Mucosa of descending colon (tissue), 3 donors: ENCODE measurements around the gene TRPC4. TPM values are rescaled to one million over a fixed set of nuclear protein-coding genes. Genes with fewer than 3 reads are reported as not detected.
A peak's percentile ranks its signal among the peaks of the same experiment; 100 is the strongest.

ENCODE experiments used
- ATAC-seq: fragments of 200-7000 bp; cut with Tn5 transposase; one replicate; pipeline ENCODE4 v1.9.1; 2020; ENCODE audit warnings: mild to moderate bottlenecking, moderate library complexity
- DNase-seq, 3 donors: peaks; one replicate each; pipeline ENCODE4 v3.0.0-alpha.2; 2020
- H3K36me3 ChIP-seq: fragments of 200-600 bp; one replicate; pipeline ENCODE4 v1.8.0; 2021; ENCODE audit warnings: low read depth, mild to moderate bottlenecking
- H3K4me1 ChIP-seq: fragments of 200-600 bp; one replicate; pipeline ENCODE4 v1.8.0; 2021; ENCODE audit warnings: low read depth, mild to moderate bottlenecking
- H3K4me3 ChIP-seq: fragments of 200-600 bp; one replicate; pipeline ENCODE4 v1.8.0; 2021; ENCODE audit warnings: mild to moderate bottlenecking
- H3K9me3 ChIP-seq: fragments of 200-600 bp; one replicate; pipeline ENCODE4 v1.8.0; 2021; ENCODE audit warnings: mild to moderate bottlenecking
- CTCF ChIP-seq: fragments of 200-600 bp; IDR thresholded peaks from one replicate; pipeline ENCODE4 v1.8.0; 2022; ENCODE audit warnings: antibody characterized with exemption, mild to moderate bottlenecking
- intact Hi-C, 2 donors: fragments of 100-400 bp; cut with DNase I in 1 of 2; cut with micrococcal nuclease in 1 of 2; formaldehyde crosslinking; loops; one replicate each; pipeline versions ENCODE4 v1.11.0 to v1.11.1; 2022; cut with DNase I, micrococcal nuclease
- total RNA-seq, 3 donors: library from RNA; stranded (reverse); fragmentation: NEBNext Ultra II Directional in 2 of 3; extraction: Animal tissue kit (Norgen Biotek cat#: 25700) in 2 of 3; gene quantifications; one replicate each; pipeline versions ENCODE4 v1.2.1 to v1.2.4, GENCODE V29; 2021 to 2023
- donor health status: DM: no; HTN: no; CAD: no; lungs with moderate emphysema.
- donor health status: DM: no; HTN: no; CAD: no.
- donor health status: DM: no; HTN: yes; CAD: no.

Gene TRPC4
- total RNA-seq, 3 donors from 2014 or later: 0.23 to 5.1 (median 0.39) TPM

- no peak for DNase-seq
- Histone ChIP-seq H3K36me3 (no peaks in the 10 kb centered on the region), H3K9me3 (no peaks in the 10 kb centered on the region), H3K4me3 (no peak overlapping the region), H3K4me1 (no peaks in the 10 kb centered on the region)
- intact Hi-C loops: no loop called here
- ATAC-seq: no peak
- no peak for TF ChIP-seq CTCF
These were observed 37.3 kb upstream of the TRPC4 start for GRCh38 chr13:37906880-37907279.

GRCh38 chr13:37905736-37906135 is 36.2 kb upstream of the TRPC4 start:
- Histone ChIP-seq H3K36me3 (no peaks in the 10 kb centered on the region), H3K4me1 (no peaks in the 10 kb centered on the region), H3K4me3 (no peak overlapping the region), H3K9me3 (no peaks in the 10 kb centered on the region)
- DNase-seq: no peak
- intact Hi-C loops: no loop called here
- TF ChIP-seq CTCF: no peak
- ATAC-seq: no peak

DNA sequence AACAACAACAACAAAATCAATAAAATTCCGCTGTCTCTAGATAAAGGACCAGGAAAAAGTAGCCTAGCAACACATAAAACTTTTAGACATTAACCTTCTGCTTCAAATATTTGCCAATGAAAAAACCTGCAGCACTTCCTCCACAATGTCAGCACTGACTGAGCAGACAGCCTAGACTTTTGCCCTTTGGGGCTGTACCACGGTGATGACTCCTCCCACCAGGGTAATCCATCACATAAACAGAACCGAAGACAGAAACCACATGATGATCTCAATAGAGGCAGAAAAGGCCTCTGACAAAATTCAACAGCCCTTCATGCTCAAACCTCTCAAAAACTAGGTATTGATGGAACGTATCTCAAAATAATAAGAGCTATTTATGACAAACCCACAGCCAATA is 30.2 kb upstream of the TRPC4 start:
- peak in 1 of 3 donors; percentile 10 for DNase-seq
- no peaks in the 10 kb centered on the region for H3K9me3 ChIP-seq
- H3K36me3 ChIP-seq: no peaks in the 10 kb centered on the region
- peak; percentile 65 for ATAC-seq
- H3K4me3 ChIP-seq: no peak overlapping the region
- no peak for TF ChIP-seq CTCF
- no peaks in the 10 kb centered on the region for H3K4me1 ChIP-seq
- intact Hi-C loops: no loop called here

GRCh38 chr13:37893321-37893720 is 23.7 kb upstream of the TRPC4 start:
- ATAC-seq: no peak
- H3K4me3 ChIP-seq: no peak overlapping the region
- H3K9me3 ChIP-seq: no peaks in the 10 kb centered on the region
- intact Hi-C loops: no loop called here
- no peak for TF ChIP-seq CTCF
- no peaks in the 10 kb centered on the region for H3K4me1 ChIP-seq
- no peak for DNase-seq
- no peaks in the 10 kb centered on the region for H3K36me3 ChIP-seq

DNA sequence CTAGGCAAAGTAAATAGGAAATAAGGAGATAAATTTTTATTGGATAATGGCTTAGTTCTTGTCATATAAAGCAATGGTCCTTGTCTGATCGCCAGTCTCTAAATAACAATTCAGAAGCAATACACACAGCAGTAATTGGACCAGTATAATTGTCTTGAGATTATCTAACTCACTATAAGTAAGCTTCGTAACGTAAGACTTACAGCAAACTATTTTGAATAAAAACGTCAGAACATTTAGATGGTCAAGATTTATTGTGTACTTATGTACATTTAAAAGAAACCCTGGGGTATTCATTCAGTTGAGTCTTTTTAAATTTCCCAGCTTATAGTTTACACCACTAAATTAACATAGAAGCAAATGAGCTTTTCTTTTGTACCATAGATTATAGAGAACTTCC is 20.2 kb upstream of the TRPC4 start:
- no peak for DNase-seq
- Histone ChIP-seq H3K36me3 (no peaks in the 10 kb centered on the region), H3K4me1 (no peaks in the 10 kb centered on the region), H3K4me3 (no peak overlapping the region), H3K9me3 (no peaks in the 10 kb centered on the region)
- intact Hi-C loops: no loop called here
- no peak for ATAC-seq
- no peak for TF ChIP-seq CTCF

- no peaks in the 10 kb centered on the region for H3K4me1 ChIP-seq
- DNase-seq (no peak), ATAC-seq (no peak)
- H3K9me3 ChIP-seq: no peaks in the 10 kb centered on the region
- intact Hi-C loops: no loop called here
- no peak overlapping the region for H3K4me3 ChIP-seq
- no peaks in the 10 kb centered on the region for H3K36me3 ChIP-seq
- TF ChIP-seq CTCF: no peak
These were observed 19.5 kb upstream of the TRPC4 start for GRCh38 chr13:37889102-37889501.
